ENCODE data around the gene KDM5A.
"Not testable (repeated sequence)": the region's sequence is repeated elsewhere in the genome, so short reads cannot be mapped to it uniquely, and the experiment has no call there.

KDM5A gene

DNA sequence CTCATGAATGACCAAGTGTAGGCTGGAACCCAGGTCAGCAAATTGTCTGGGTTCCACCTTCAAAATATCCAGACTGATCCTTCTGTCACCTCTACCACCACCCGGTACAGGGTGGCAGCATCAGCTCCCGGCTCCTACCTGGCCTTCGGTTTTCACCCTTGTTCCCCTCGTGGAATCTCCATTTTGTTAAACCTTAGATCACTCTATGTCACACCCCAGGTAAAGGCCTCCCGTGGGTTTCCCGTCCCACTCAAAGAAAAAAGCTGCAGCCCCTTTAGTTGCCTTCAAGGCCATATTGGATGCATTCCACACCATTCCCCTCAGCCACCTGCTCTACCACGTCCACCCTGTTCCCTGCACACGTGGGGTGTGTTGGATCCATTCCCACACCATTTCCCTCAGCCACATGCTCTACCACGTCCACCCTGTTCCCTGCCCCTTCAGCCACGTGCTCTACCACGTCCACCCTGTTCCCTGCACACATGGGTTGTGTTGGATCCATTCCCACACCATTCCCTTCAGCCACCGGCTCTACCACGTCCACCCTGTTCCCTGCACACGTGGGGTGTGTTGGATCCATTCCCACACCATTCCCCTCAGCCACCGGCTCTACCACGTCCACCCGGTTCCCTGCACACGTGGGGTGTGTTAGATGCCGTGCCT lies 150.3 kb downstream of the KDM5A start:
- DNase-seq (ENCODE audit: low spot score): no peak

DNA sequence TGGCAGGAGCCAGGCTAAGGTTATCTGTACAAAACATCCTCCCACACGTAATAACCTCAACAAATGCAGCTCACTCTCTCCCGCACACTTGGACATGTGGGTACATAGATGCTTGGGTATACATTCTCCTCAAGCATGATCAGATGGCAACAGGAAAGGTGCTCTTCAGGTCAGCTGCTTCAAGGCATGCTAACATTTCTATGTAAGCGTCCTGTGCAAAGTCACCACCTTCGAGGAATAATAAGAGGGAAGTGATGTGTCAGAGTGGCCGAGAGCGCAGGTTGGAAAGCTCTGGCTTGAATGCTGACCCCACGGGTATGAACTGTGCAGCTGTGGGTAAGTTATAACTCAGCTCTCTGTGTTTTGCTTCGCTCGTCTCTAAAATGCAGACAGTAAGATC lies 151.0 kb downstream of the KDM5A start:
- DNase-seq (ENCODE audit: low spot score): no peak

DNA sequence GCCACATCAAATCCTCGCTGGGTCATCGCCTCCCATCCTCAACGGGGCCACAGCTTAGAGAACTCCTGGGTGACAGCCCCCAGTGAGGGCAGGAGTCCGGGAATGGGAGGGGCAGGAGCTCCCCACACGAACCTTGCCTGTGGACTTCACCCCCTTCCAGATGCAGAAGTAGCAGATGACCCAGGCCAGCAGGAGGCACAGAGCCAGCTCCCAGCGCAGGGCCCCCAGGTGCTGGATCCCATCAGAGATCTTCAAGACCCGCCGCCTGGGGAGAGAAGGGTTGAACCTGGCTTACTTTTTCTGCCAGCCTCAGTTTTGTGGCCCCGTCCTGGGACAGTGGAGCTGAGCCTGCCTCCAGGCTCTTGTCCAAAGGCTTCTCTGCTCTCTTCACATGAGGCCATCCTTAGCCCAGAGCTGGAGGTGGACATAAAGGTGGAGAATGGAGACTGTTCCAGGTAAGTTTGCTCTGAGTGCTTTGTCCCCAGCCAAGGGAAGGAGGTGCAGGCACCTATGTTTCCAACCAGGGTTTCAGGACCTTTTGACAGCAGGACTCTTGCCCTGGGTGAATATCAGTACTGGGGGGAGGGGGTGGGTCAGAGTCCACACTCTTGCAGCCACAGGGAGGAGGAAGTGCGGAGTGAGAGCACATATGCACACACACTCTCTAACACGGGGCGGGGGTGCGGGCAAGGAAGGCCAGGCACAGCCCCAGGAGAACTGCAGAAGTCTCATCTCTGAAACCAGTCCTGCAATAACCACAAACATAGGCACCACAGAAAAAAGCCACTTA lies 151.9 kb downstream of the KDM5A start:
- no peak for DNase-seq (ENCODE audit: low spot score)

DNA sequence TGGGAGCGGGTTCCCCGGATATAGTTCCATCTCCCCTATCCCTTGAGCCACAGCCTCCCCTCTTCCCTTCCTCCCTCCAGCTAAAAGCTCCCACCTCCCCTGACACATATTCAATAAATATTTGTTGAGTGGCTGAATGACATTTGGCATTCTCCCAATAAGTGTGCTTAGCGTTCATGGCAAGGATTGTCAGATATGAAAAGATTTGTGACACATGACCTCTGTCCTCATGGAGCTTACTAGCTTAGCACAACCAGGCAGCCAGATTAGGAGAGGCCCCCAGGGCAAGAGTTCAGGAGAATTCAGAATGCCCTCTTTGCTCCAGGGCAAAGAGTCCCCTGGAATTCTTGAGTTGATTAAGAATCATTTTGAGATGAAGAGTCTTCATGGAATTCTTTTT lies 152.7 kb downstream of the KDM5A start:
- DNase-seq (ENCODE audit: low spot score): no peak

DNA sequence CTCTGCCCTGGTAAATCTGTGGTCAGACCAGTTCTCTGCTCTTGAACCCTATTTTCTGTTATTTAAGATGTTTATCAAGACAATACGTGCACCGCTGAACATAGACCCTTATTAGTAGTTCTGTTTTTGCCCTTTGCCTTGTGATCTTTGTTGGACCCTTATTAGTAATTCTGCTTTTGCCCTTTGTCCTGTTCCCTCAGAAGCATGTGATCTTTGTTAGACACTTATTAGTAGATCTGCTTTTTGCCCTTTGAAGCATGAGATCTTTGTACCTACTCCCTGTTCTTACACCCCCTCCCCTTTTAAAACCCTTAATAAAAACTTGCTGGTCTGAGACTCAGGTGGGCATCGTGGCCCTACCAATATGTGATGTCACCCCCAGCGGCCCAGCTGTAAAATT lies 153.2 kb downstream of the KDM5A start:
- not testable (repeated sequence) for DNase-seq (ENCODE audit: low spot score)

DNA sequence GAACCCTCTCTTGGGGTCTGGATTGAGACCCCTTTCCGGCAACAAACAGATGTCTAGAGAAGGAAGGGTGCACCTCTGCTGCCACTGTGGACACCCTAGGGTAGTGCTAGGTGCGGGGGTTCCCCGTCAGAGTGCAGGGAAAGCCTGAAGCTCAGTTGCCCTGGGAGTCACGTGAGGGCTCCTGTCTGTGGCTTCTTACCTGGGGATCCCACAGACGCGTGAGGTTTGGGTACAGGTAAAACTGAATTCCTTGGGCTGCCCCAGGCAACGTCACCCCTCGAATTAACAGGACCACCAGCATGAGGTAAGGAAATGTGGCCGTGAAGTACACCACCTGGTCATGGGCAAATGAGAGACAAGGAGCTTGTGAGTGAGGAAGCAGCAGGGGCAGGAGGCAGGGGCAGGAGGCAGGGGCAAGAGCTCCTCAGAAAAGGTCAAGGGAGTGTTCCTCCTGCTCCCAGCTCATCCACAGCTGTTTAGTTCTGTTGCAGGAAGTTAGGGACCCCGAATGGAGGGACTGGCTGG lies 154.2 kb downstream of the KDM5A start:
- DNase-seq (ENCODE audit: low spot score): no peak

DNA sequence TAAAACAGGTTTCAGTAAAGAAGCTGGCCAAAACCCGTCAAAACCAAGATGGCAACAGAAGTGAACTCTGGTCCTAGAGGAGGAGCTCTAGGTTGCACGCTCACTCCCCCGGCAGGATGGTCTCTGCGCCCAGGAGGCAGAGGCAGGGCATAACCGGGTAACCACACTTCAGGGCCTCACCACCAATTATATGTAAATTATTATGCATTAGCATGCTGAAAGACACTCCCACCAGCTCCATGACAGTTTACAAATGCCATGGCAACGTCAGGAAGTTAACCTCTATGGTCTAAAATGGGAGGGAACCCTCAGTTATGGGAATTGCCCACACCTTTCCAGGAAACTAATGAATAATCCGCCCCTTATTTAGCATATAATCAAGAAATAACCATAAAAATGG lies 155.1 kb downstream of the KDM5A start:
- no peak for DNase-seq (ENCODE audit: low spot score)

DNA sequence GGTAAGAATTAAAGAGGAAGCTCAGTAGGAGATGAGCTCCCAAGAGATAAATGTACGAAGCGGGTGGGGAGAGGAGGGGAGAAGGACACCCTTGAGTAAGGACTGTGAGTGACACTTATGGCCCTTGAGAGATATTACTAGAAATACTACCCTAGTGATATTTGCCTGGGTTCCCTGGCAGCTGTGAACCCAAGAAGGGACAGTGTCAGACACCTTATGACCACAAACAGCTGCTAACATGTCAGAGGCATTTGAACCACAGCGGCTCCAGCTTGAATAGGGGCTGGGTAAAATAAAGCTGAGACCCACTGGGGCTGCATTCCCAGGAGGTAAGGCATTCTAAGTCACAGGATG lies 155.5 kb downstream of the KDM5A start:
- DNase-seq (ENCODE audit: low spot score): no peak

DNA sequence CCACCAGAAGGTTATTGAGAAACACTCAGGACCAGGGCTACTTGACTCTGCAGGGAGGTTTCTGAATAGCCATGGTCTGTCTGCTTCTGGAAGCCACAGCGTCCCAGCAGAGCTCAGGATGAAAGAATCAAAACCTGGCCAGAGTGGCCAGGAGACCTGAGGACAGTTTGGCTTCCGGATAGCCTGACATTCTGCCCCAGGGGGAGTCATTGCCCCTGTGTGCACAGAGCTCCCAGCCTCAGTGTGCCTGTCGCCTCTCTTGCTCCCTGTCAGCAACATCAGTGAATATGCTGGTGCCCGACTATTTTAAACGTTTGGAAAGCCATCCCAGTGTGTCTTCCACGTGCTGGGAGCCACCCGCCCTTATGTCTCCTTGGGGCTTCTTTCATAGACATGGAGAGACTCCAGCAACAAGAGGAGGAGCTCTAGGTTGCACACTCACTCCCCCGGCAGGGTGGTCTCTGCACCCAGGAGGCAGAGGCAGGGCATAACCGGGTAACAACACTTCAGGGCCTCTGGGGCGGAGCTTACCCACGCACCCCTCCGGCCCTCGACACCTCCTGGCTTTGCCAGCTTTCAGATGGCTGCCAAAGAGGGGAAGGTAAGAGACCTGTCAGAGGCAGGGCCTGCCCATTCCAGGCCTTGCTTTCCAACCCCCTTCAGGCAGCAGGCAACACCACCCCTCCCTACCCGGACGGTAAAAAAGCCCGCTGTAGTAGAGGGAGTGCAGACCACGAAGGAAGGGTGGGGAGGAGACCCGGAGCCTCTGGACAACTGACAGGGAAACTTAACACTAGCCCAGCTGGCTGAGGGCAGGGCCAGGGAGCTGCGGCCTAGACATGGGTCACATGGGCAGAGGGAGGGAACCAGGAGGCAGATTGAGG lies 156.1 kb downstream of the KDM5A start:
- DNase-seq (ENCODE audit: low spot score): no peak

DNA sequence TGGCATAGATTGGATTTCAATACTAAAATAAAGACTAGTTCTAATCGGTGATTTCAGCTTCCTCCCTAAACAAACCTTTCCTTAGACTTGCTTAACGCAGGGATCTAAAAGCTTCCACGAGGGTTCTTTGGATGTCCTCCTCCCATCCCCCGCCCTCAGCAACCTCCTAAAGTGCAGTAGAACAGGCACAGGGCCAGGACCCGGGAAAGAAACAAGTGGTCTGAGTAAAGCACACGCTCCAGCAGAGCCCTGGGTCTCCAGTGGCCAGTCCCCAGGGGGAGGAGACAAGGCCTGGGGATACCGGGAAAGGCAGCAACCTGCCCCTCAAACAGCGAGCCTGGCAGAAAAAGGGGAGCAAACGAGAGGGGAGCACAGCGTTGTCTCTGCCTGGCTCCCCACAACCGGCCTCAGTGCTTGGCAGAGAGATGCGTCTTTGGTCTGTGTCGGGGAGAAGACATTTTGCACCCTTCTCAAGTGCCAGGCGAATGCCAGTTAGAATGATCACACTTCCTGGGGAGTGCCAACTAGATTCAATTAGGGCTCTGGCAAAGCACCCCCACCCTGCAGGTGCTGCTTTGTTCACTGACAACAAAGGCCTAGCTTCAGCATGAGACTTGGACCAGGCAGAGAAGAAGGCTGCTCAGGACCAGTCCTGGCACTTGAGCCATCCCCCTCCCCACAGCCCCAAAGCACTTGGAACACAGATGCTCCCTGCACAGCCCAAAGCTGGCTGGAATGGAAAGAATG lies 158.0 kb downstream of the KDM5A start:
- peak; percentile 76 for DNase-seq (ENCODE audit: low spot score)
